GM18867 (cell line): ENCODE measurements around the gene KRT38.
"Not testable (repeated sequence)": the region's sequence is repeated elsewhere in the genome, so short reads cannot be mapped to it uniquely, and the experiment has no call there.

Source experiments
- ATAC-seq: cut with Tn5 transposase; IDR thresholded peaks from one replicate; pipeline ENCODE4 v1.9.1; 2021; ENCODE audit warnings: mild to moderate bottlenecking, moderate library complexity; ENCODE audit not compliant: unreplicated experiment

KRT38 gene

DNA sequence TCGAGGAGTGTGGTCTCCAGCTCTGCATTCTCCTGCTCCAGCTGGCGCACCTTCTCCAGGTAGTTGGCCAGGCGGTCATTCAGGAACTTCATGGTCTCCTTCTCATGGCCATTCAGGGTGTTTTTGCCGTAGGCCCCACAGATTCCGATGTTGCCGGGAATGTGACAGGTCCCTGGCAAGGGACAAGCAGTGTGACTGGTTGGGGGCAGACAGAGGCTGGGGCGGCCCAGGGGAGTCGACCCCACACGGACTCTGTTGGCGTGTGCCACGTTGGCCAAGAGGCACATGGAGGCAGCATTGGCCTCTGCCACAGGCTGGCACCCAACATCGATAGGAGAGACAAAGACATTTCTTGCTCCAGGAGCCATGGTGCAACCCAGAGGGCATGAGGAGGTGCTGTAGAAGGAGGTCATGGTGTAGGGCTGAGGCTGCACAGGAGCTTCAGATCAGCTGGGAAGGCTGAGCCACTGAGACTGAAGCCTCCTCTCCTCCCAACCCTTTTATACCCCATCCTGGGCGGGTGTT is 16.6 kb downstream of the KRT38 start, which contains the start of gene KRT37:
KRT37 (minus strand) TSS at position 475 of the 525 bp plus-strand sequence; CDS start at position 413, 62 bp downstream.
- ATAC-seq = no peak

DNA sequence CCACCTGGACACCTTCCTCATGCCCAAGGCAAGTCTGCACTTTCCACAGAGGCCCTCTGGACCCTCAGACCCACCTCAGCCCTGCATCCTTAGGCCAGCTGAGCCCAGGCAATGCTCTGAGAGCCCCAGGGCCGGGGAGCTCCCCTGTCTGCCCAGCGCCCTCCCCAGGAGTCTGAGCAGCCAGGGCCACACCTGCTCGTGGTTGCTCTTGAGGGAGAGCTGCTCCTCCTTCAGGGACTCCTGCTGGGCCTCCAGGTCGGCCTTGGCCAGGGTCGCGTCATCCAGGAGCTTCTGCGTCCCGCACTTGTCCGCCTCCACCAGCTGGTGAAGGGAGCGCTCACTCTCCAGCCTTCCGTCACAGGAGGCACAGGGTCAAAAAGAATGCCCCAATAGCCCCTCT is 18.2 kb downstream of the KRT38 start:
- not testable (repeated sequence) for ATAC-seq

DNA sequence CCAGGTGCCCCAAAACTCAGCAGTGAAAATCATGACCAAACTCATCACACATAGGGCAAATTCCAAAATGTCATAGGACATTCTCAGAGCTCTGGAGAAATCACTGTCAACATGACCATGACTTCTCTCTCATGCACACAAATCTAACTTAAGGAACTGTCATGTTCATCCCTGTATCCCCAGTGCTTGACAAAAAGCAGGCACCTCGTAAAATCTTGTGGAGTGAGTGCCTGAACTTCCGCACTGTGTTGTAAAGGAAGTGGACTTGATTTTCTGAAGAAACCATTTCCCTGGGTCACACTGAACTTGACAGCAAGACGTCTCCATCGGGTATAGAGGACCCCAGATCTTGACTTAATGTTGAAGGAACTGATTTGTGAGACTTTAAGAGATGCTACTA is 19.2 kb downstream of the KRT38 start:
- ATAC-seq = no peak

- ATAC-seq = no peak
Measured at GRCh38 chr17:41421116-41421515, 19.7 kb downstream of the KRT38 start.

DNA sequence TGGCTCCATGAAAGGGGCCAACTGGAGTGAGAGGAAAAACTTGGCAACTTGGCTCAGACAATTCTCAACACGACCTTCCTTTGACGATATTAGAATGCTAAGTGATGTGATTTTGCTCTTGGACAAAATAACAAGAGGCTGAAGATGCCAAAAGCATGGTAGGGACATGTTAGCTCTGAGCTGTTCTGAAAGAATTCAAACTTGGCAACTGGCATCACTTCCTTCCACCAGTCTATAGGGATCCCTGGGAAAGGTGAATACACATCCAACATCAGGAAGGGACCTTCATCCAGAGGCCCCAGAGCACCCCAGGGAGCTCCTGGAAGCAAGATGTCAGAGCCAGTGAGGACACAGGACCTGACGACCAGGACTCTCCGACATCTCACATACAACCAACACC is 20.6 kb downstream of the KRT38 start:
- no peak for ATAC-seq

GRCh38 chr17:41419716-41420115 is 21.1 kb downstream of the KRT38 start:
- ATAC-seq = no peak

GRCh38 chr17:41418116-41418860 is 22.5 kb downstream of the KRT38 start:
- no peak for ATAC-seq

DNA sequence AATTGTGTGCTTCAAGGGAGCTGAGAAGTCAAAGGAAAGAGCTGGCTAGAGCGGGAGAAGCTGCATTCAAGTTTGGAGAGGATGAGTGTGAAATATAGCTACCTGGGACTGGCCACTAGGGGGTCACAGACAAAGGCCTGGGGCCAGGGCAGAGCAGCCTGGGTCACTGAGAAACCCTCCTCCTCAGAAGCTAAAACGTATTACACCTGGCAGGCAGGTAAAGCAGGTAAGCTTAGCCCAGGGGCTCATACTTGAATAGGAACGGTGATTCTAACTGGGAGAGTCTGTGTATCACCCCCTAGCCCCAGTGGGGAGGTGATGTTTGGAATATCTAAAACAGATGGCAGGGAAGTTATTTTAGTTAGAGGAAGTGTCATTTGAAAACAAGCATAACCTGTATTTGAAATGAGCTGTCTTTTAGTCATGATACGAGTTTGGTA is 23.2 kb downstream of the KRT38 start:
- no peak for ATAC-seq

DNA sequence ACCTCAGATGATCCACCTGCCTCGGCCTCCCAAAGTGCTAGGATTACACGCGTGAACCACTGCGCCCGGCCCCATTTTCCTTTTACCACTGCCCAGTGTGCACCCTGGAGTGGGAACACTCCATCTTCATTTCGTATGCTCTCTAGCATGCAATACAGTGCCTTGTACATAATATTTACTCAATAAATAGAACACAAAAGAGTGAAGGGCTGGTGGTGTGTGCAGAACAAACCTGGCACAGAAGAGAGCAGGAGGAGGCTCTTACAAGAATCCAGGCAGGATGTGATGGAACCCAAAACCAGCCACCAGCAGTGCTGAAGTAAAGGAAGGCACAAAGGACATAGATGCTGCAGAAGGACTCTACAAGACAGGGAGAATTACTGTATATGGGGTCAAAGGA is 23.7 kb downstream of the KRT38 start:
- ATAC-seq = no peak

DNA sequence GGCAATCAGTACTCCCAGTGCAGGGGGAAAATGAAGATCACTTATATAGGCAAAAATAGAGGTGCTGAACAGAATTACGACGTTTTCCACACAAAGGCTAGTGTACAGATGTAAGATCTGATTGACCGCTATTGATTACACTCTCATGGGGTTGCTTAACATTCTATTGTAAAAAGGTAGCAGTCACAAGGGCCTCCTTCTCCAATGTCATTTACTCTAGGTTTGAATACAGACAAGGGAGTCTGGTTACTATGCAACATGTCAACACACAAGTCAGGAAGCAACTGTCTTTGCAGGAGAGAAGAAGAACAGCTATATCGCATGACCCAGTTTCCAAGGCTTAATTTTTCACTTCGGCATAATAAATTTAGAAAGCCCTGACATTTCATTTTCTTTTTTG is 24.3 kb downstream of the KRT38 start:
- ATAC-seq = no peak

GRCh38 chr17:41415833-41416335 is 24.9 kb downstream of the KRT38 start:
- no peak for ATAC-seq

DNA sequence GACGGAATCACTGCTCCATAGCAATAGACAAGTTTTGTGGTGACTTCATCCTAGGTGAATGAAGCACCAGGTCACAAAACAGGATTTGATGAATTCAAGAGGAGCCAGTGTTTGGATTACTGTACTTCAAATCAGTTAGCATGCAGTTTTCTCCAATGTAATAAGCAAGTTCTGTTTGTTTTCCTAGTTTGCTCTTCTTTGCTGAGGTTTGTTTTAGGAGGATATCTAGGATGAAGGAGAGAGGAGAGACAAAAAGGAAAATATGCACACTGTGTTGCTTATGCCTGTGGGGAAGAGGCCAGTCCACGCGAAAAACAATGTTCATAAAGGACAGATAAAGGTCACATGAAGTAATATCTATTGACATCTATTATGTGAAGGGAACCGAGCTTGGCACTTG is 25.4 kb downstream of the KRT38 start:
- no peak for ATAC-seq

GRCh38 chr17:41413982-41414381 is 26.8 kb downstream of the KRT38 start:
- no peak for ATAC-seq

GRCh38 chr17:41413353-41413957 is 27.3 kb downstream of the KRT38 start:
- ATAC-seq = no peak

DNA sequence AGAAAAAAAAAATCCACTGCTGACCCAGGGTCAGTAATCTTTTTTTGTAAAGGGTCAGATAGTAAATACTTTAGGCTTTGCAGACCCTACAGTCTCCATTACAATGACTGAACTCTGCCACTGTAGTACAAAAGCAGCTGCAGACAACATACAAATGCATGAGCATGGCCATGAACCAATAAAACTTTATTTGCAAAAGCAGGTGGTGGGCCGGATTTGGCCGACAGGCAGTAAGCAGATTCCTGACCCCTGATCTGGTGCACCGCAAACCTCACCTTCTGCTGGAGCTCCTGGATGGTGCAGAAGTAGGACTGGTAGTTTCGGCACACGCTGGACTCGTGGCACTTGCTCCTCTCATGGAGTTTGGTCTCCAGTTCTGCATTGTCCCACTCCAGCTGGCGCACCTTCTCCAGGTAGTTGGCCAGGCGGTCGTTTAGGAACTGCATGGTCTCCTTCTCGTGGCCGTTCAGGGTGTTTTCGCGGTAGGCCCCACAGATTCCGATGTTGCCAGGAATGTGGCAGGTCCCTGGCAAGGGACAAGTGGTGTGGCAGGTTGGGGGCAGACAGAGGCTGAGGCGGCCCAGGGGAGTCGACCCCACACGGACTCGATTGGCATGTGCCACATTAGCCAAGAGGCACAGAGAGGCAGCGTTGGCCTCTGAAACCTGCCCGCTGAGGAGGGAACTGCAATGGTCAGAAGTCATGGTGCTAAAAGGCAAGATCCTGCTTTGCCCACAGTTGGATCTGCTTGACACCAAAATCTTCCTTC is 29.5 kb downstream of the KRT38 start:
- ATAC-seq = no peak

- no peak for ATAC-seq
Measured at GRCh38 chr17:41407226-41407625, 33.6 kb downstream of the KRT38 start.

DNA sequence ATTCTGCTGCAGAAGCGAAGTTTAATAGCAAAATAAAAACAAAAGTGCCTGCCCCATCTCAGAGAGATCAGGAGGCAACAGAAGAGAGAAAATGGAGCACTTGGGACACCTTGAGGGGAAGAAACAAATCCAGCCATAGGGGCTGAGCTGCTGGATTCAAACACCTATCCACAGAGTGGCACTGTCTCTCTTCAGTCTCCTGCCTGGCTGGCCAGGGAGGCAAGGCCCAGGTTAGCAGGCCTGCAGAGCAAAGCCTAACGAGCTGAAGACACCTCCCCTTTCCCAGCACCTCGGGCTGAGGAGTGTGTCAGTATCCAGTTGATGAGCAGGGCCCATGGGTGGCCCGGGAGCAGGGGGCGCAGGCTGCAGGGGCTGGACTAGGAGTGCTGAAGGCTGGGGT is 34.6 kb downstream of the KRT38 start:
- no peak for ATAC-seq

GRCh38 chr17:41404024-41404671 is 36.6 kb downstream of the KRT38 start:
- ATAC-seq = no peak

- no peak for ATAC-seq
Measured at GRCh38 chr17:41403404-41404023, 37.3 kb downstream of the KRT38 start.

DNA sequence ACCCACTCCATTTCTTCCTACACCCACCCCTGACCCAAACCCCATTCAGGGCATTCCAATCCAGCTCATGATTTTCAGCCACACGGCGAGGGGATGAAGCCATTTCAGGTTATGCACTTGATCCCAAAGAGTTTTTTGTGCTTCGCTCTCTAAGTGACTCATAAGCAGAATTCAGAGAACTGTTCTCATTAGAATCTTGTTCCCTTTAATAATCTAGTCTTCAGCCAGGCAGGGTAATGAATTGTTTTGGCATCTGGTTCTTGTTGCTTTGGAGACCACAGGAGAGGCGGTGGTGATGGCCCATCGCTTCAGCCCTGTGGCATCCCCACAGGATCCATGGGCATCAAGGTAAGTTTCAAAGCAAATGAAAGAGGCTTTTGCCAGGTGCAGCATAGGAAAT is 38.6 kb downstream of the KRT38 start:
- ATAC-seq = no peak
